ENCODE data around the gene MGST2.

DNA sequence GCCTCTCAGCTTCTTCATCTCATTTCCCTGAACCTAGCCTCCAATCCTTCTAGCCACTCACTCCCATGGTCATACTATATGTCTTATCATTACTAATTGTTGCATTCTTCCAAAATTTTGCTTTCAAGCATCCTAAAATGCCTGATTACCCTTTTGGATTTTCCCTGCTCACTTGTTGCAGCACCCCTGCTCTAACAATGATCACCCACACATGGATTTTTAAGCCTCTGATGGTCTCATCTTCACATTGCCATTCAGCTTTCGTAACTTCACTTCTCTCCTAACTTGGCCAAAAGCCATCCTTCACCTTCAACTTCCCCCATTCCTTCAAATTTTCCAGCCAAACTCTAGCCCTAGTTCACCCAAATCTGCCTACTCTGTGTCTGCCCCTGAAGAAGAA lies 33.8 kb upstream of the MGST2 start:
- TF ChIP-seq, protein P1, sequence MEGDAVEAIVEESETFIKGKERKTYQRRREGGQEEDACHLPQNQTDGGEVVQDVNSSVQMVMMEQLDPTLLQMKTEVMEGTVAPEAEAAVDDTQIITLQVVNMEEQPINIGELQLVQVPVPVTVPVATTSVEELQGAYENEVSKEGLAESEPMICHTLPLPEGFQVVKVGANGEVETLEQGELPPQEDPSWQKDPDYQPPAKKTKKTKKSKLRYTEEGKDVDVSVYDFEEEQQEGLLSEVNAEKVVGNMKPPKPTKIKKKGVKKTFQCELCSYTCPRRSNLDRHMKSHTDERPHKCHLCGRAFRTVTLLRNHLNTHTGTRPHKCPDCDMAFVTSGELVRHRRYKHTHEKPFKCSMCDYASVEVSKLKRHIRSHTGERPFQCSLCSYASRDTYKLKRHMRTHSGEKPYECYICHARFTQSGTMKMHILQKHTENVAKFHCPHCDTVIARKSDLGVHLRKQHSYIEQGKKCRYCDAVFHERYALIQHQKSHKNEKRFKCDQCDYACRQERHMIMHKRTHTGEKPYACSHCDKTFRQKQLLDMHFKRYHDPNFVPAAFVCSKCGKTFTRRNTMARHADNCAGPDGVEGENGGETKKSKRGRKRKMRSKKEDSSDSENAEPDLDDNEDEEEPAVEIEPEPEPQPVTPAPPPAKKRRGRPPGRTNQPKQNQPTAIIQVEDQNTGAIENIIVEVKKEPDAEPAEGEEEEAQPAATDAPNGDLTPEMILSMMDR (IDR thresholded peaks at IDR 0.05) = no peak
- no peak for TF ChIP-seq POLR2A (IDR thresholded peaks at IDR 0.05)

All from testis (tissue), 2 donors.